IMR-90 (cell line): Measurements from ENCODE around the gene LGALS9. TPM values are rescaled to one million over a fixed set of nuclear protein-coding genes. Genes with fewer than 3 reads are reported as not detected.

Source experiments
- ATAC-seq: fragments of 200-7000 bp; cut with Tn5 transposase; 2 replicates; pipeline ENCODE4 v1.9.1; 2020; ENCODE audit warnings: low read depth, mild to moderate bottlenecking, moderate library complexity
- BruUV-seq: library from RNA; stranded (reverse); fragments of 400-500 nt; replicated peaks from 2 replicates; lab custom pipeline; 2021; lab: Mats Ljungman, UMichigan
- CTCF ChIA-PET: fragments of 300-600 bp; formaldehyde crosslinking; extraction: SDS; loops from one replicate; lab custom pipeline; 2021; ENCODE audit warnings: antibody characterized with exemption; lab: Yijun Ruan, JAX
- POLR2A ChIA-PET: fragments of 300-600 bp; sonication (Branson Sonifier 250); formaldehyde crosslinking; loops from one replicate; lab custom pipeline; 2022; ENCODE audit warnings: antibody characterized with exemption; ENCODE audit not compliant: unreplicated experiment; lab: Charles Lee
- DNase-seq: peaks from one replicate; pipeline ENCODE4 v3.0.0; 2013
- H2AFZ ChIP-seq: replicated peaks from 2 replicates; pipeline ENCODE3; 2013; ENCODE audit warnings: low read length, mild to moderate bottlenecking; ENCODE audit not compliant: poor library complexity
- H2AK5ac ChIP-seq: 2 replicates; pipeline ENCODE4 v1.6.1; 2013; ENCODE audit warnings: low read depth, low read length, inconsistent platforms
- H2AK9ac ChIP-seq: replicated peaks from 2 replicates; pipeline ENCODE3; 2013; ENCODE audit warnings: mild to moderate bottlenecking, low read depth, low read length, moderate library complexity; ENCODE audit not compliant: poor library complexity
- H2BK120ac ChIP-seq: 2 replicates; pipeline ENCODE4 v1.6.1; 2013; ENCODE audit warnings: low read depth, low read length, inconsistent platforms
- H2BK15ac ChIP-seq: 3 replicates; pipeline ENCODE4 v1.6.1; 2013; ENCODE audit warnings: low read depth, low read length, inconsistent platforms
- H2BK20ac ChIP-seq: 2 replicates; pipeline ENCODE4 v1.6.1; 2013; ENCODE audit warnings: low read depth, mild to moderate bottlenecking, inconsistent platforms, low read length, moderate library complexity
- H2BK5ac ChIP-seq: 2 replicates; pipeline ENCODE4 v1.6.1; 2013; ENCODE audit warnings: mild to moderate bottlenecking, low read depth, low read length, inconsistent platforms; ENCODE audit not compliant: poor library complexity, severe bottlenecking
- H3K14ac ChIP-seq: replicated peaks from 2 replicates; pipeline ENCODE4 v1.6.1; 2013; ENCODE audit warnings: low read depth, low read length, inconsistent platforms
- H3K18ac ChIP-seq: 2 replicates; pipeline ENCODE4 v1.6.1; 2013; ENCODE audit warnings: low read depth, low read length, control low read depth
- H3K23ac ChIP-seq: 2 replicates; pipeline ENCODE4 v1.6.1; 2013; ENCODE audit warnings: low read depth, low read length, inconsistent platforms
- H3K27ac ChIP-seq: 2 replicates; pipeline ENCODE4 v1.5.1; 2013; ENCODE audit warnings: mild to moderate bottlenecking, control low read depth, low read length; ENCODE audit not compliant: insufficient read depth
- H3K27me3 ChIP-seq: 2 replicates; pipeline ENCODE4 v1.6.1; 2013; ENCODE audit warnings: low read length; ENCODE audit not compliant: control insufficient read depth, insufficient read depth
- H3K36me3 ChIP-seq: 2 replicates; pipeline ENCODE4 v1.6.1; 2013; ENCODE audit warnings: low read length, mixed read lengths; ENCODE audit not compliant: control insufficient read depth, insufficient read depth
- H3K4ac ChIP-seq: 2 replicates; pipeline ENCODE4 v1.6.1; 2013; ENCODE audit warnings: low read depth, low read length, inconsistent platforms
- H3K4me1 ChIP-seq: 2 replicates; pipeline ENCODE4 v1.6.1; 2013; ENCODE audit warnings: low read length, mixed read lengths; ENCODE audit not compliant: control insufficient read depth, insufficient read depth
- H3K4me2 ChIP-seq: 2 replicates; pipeline ENCODE4 v1.6.1; 2013; ENCODE audit warnings: low read depth, mild to moderate bottlenecking, control low read depth, low read length, moderate library complexity
- H3K4me3 ChIP-seq: 2 replicates; pipeline ENCODE4 v1.5.1; 2013; ENCODE audit warnings: low read depth, mild to moderate bottlenecking, control low read depth, low read length, moderate library complexity; ENCODE audit not compliant: insufficient read depth
- H3K56ac ChIP-seq: 2 replicates; pipeline ENCODE4 v1.6.1; 2013; ENCODE audit warnings: low read length, inconsistent platforms; ENCODE audit not compliant: insufficient read depth; ENCODE audit errors: extremely low read depth
- H3K79me1 ChIP-seq, 2 experiments: 2 replicates each; pipeline ENCODE4 v1.6.1; 2013; ENCODE audit warnings: low read length in 2 of 2, inconsistent platforms in 1 of 2, low read depth in 1 of 2
- H3K9ac ChIP-seq: 2 replicates; pipeline ENCODE4 v1.6.1; 2013; ENCODE audit warnings: low read depth, low read length, control low read depth
- H3K9me1 ChIP-seq: 2 replicates; pipeline ENCODE4 v1.6.1; 2013; ENCODE audit warnings: low read length, inconsistent platforms; ENCODE audit not compliant: insufficient read depth
- H3K9me3 ChIP-seq: 2 replicates; pipeline ENCODE4 v1.6.1; 2013; ENCODE audit warnings: low read length; ENCODE audit not compliant: control insufficient read depth, insufficient read depth
- H4K20me1 ChIP-seq: 2 replicates; pipeline ENCODE4 v1.6.1; 2013; ENCODE audit warnings: low read length, inconsistent platforms; ENCODE audit not compliant: insufficient read depth
- H4K5ac ChIP-seq: 2 replicates; pipeline ENCODE4 v1.6.1; 2013; ENCODE audit warnings: mild to moderate bottlenecking, low read depth, low read length, control low read depth
- H4K8ac ChIP-seq, 2 experiments: 2 replicates each; pipeline ENCODE4 v1.6.1; 2013; ENCODE audit warnings: low read depth in 2 of 2, low read length in 2 of 2, control low read depth in 1 of 2, inconsistent platforms in 1 of 2
- H4K91ac ChIP-seq: 2 replicates; pipeline ENCODE4 v1.6.1; 2013; ENCODE audit warnings: low read depth, low read length, inconsistent platforms; ENCODE audit not compliant: insufficient read depth
- BHLHE40 ChIP-seq: fragments of 150-350 bp; IDR thresholded peaks from 2 replicates; pipeline ENCODE4 v1.6.1; 2016; ENCODE audit warnings: mild to moderate bottlenecking, low read depth, low read length
- CEBPB ChIP-seq: IDR thresholded peaks from 2 replicates; pipeline ENCODE4 v1.6.1; 2012; ENCODE audit warnings: low read depth, low read length, improper control_type of control experiment
- CHD1 ChIP-seq: IDR thresholded peaks from 2 replicates; pipeline ENCODE4 v1.6.1; 2012; ENCODE audit warnings: low read depth, low read length, improper control_type of control experiment
- CTCF ChIP-seq: conservative IDR thresholded peaks from 2 replicates; pipeline ENCODE4 v1.5.1; 2012; ENCODE audit warnings: mild to moderate bottlenecking, low read depth, low read length, improper control_type of control experiment
- ELK1 ChIP-seq: fragments of 150-350 bp; IDR thresholded peaks from 2 replicates; pipeline ENCODE4 v1.6.1; 2016; ENCODE audit warnings: low read depth, mild to moderate bottlenecking, low read length, moderate library complexity, borderline replicate concordance
- MAFK ChIP-seq: IDR thresholded peaks from 2 replicates; pipeline ENCODE4 v1.6.1; 2012; ENCODE audit warnings: low read depth, low read length, improper control_type of control experiment
- MAZ ChIP-seq: IDR thresholded peaks from 2 replicates; pipeline ENCODE4 v1.6.1; 2012; ENCODE audit warnings: low read depth, mild to moderate bottlenecking, low read length, improper control_type of control experiment, moderate library complexity, borderline replicate concordance
- MXI1 ChIP-seq: IDR thresholded peaks from 2 replicates; pipeline ENCODE4 v1.6.1; 2012; ENCODE audit warnings: low read depth, mild to moderate bottlenecking, low read length, moderate library complexity, borderline replicate concordance
- POLR2A ChIP-seq: IDR thresholded peaks from 2 replicates; pipeline ENCODE4 v1.6.1; 2012; ENCODE audit warnings: mild to moderate bottlenecking, low read depth, low read length
- RAD21 ChIP-seq: IDR thresholded peaks from 2 replicates; pipeline ENCODE4 v1.6.1; 2012; ENCODE audit warnings: low read length, improper control_type of control experiment
- RCOR1 ChIP-seq: IDR thresholded peaks from 2 replicates; pipeline ENCODE4 v1.6.1; 2012; ENCODE audit warnings: mild to moderate bottlenecking, low read length, improper control_type of control experiment; ENCODE audit not compliant: insufficient replicate concordance
- RFX5 ChIP-seq: IDR thresholded peaks from 2 replicates; pipeline ENCODE4 v1.8.0; 2012; ENCODE audit warnings: low read depth, mild to moderate bottlenecking, low read length, moderate library complexity
- SMC3 ChIP-seq: fragments of 150-350 bp; IDR thresholded peaks from 2 replicates; pipeline ENCODE4 v1.6.1; 2016; ENCODE audit warnings: low read depth, mild to moderate bottlenecking, antibody characterized with exemption, low read length, moderate library complexity
- WGBS, 2 experiments: methylation state at CpG; one replicate each; pipeline versions ENCODE4 v1.1.5 to v1.1.7; 2013; ENCODE audit warnings: missing lambda C conversion rate in 2 of 2; ENCODE audit not compliant: insufficient read length in 1 of 2; ENCODE audit errors: extremely low coverage in 2 of 2; 5-methylcytosine and 5-hydroxymethylcytosine counted together
- dilution Hi-C: fragments of 300-500 bp; cut with HindIII; formaldehyde crosslinking; loops from one replicate; pipeline ENCODE4 v1.14.3; 2018; ENCODE audit warnings: low sequenced_read_pairs; ENCODE audit not compliant: unreplicated experiment
- in situ Hi-C: fragments of 300-500 bp; cut with MboI; formaldehyde crosslinking; loops from 3 replicates; pipeline ENCODE4 v1.14.3; 2019; ENCODE audit warnings: low sequenced_read_pairs, inconsistent platforms, mixed read lengths
- intact Hi-C: fragments of 100-400 bp; cut with micrococcal nuclease; formaldehyde crosslinking; loops from 2 replicates; pipeline ENCODE4 v1.10.0; 2022
- polyA plus RNA-seq, 3 experiments: library from polyadenylated mRNA; depleted of rRNA; stranded (reverse); fragments of >200 nt; gene quantifications; 2 replicates each; pipeline ENCODE4 v1.2.3, GENCODE V29; 2012; ENCODE audit warnings: low replicate concordance in 1 of 3
- total RNA-seq: library from RNA; depleted of rRNA; stranded (reverse); fragments of >200 nt; gene quantifications from 2 replicates; pipeline ENCODE4 v1.2.3, GENCODE V29; 2012

The LGALS9 gene
- total and polyA plus RNA-seq, 2 of the 4 experiments (the other 2 are of a cell fraction) = 0.54 to 2.5 TPM

GRCh38 chr17:27585792-27586191, 45.2 kb upstream of the LGALS9 start:
- no peak for ATAC-seq
- H2BK120ac ChIP-seq = peak overlapping the region; percentile 97
- H3K27ac ChIP-seq = peak overlapping the region; percentile 73
- H3K9me3 ChIP-seq = no peaks in the 10 kb centered on the region
- in situ Hi-C loops = loop anchor here (5.0 kb wide), 1 partner anchor 128 kb away; the partner anchor contains the start of gene KSR1
- no peak overlapping the region; the same call in 1 of the 2 replicates for H3K9ac ChIP-seq
- H4K91ac ChIP-seq = peak overlapping the region; percentile 96
- H3K56ac ChIP-seq = no peak overlapping the region
- TF ChIP-seq MAZ (no peak), RAD21 (no peak), CEBPB (no peak), ELK1 (no peak), RFX5 (no peak), MAFK (no peak), RCOR1 (no peak), CHD1 (no peak), CTCF (no peak), MXI1 (no peak), SMC3 (no peak), BHLHE40 (no peak), POLR2A (no peak)
- ChIA-PET POLR2A (no interaction called here), CTCF (interaction anchor here (1.6 kb wide), 1 partner anchor 14 kb away, joined by 6 read pairs; no protein-coding TSS in a partner anchor)
- peak overlapping the region; percentile 96 for H2AK5ac ChIP-seq
- intact Hi-C loops = no loop called here
- H3K4me1 ChIP-seq = peaks cover 17% of the 10 kb centered on the region
- H3K79me1 ChIP-seq = peaks cover 15 to 73% of the 10 kb centered on the region in 2 experiments; a peak in 3 of 4 replicates
- peak overlapping the region; percentile 92 for H3K4ac ChIP-seq
- peak overlapping the region; percentile 84; the same call in 2 of the 3 replicates for H2BK15ac ChIP-seq
- peak overlapping the region; percentile 86 for H2AK9ac ChIP-seq
- peak overlapping the region; percentile 55 for H2AFZ ChIP-seq
- BruUV-seq = no TSS peak
- H3K14ac ChIP-seq = peak overlapping the region; percentile 82
- H4K8ac ChIP-seq = peak overlapping the region; percentile 60 to 79
- H3K36me3 ChIP-seq = peaks cover 69% of the 10 kb centered on the region
- H3K23ac ChIP-seq = peak overlapping the region; percentile 85; the same call in 1 of the 2 replicates
- H3K27me3 ChIP-seq = no peaks in the 10 kb centered on the region
- H3K9me1 ChIP-seq = peaks cover 24% of the 10 kb centered on the region
- H2BK20ac ChIP-seq = peak overlapping the region; percentile 94
- DNase-seq = no peak
- no peak overlapping the region for H3K4me3 ChIP-seq
- WGBS, 2 experiments = no CpG with 5 or more reads among the region's 5 CpGs
- peak overlapping the region; percentile 78 for H2BK5ac ChIP-seq
- H3K18ac ChIP-seq = peak overlapping the region; percentile 29; the same call in 1 of the 2 replicates
- H4K20me1 ChIP-seq = no peaks in the 10 kb centered on the region
- dilution Hi-C loops = no loop called here
- no peak overlapping the region for H3K4me2 ChIP-seq
- peak overlapping the region; percentile 38; the same call in 1 of the 2 replicates for H4K5ac ChIP-seq
